Measurements from ENCODE around the gene ENAH.
"Not testable (repeated sequence)": the region's sequence is repeated elsewhere in the genome, so short reads cannot be mapped to it uniquely, and the experiment has no call there.

ENAH gene

DNA sequence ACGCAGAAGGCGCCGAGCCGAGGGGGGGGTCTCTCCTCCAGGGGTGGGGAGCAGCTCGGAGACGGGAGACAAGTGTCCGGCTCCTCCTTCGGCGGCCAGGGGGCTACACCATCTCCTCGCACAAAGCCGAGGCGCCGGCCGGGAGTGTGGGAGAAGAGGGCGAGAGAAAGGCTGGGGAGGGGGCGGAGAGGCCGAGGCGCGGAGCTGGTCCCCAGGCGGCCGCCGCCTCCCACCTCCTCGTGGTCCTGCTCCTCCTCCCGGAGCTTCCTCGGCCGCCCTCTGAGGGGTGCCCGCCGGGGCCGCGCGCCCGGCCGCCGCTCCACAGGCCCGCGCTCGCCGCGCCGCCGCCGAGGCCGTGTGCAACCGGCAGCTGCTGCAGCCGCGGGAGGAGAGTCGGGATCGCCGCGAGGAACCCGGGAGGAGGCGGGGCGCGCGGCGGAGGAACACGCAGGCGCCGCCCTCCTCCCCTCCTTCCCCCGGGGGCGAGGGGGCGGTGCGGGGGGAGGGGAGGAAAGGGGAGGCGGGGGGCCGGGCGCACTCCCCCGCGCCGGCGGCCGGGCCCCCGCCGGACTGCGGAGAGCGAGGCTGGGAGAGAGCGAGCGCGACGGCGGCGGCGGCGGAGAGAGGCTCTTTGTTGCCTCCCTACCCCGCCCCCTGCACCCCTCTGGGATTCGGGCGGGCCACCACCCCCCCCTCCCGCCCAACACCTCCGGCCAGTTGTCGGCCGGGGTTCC, at the start of gene ENAH:
ENAH (minus strand) TSS at position 395 of the 734 bp plus-strand sequence. CDS start 433 bp downstream, outside the sequence.
- DNase-seq (ENCODE audit: low read depth): peak; percentile 13

DNA sequence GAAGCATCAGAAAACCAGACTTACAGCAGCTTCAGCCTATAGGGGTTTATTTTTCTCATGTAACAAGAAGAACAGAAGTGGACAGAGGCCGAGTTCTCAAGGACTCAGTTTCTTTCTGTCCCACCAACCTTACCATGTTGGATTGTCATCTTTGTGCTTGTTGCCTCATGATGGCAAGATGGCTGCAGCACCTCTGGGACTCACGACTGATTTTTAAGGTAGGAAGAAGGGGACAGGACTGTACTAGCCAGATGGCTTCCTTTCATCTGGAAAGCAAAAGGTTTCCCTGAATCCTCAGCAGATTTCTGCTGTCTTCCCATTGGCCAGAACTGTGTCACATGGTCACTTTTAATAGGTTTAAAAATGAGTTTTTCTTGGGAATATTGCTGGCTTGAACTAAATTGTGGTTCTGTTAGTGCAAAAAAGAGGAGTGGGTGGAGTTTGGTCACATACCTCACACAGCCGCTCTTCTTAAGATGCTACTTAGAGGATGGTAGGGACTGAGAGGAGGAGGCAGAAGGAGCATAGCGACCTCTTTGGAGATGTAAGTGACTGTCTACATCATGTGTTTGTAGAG, 48.1 kb upstream of the ENAH start:
- peak; percentile 9 for DNase-seq (ENCODE audit: low read depth)

DNA sequence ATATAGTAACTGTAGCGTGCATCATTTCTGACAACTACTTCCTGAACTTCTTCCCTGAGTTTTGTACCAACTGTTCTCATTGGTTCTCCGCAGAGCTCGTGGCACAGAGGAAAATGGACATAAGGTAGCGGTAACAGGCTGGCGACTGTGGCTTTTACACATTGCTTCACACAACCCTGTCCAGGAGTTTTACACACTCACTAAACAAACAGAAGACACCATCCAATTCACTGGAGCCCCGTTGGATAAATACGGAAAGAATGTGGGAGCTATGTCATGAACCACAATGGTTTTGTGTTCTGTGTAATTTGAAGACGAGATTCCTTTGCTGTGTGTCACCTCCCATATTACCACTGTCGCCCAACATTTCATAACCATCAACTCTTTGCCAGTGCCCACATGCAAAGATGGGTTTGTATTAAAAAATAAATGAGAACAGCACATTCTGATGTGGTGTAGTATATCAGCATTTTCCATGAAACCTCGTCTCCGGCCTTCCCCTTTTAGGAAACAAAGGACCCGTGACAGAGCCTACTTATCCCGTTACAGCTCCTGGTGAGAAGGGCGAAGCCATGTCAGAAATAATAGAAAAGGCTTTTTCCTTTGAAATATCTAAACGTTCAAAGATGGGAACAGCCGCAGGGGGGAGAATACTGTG, 47.4 kb upstream of the ENAH start:
- peak; percentile 99 for DNase-seq (ENCODE audit: low read depth)

DNA sequence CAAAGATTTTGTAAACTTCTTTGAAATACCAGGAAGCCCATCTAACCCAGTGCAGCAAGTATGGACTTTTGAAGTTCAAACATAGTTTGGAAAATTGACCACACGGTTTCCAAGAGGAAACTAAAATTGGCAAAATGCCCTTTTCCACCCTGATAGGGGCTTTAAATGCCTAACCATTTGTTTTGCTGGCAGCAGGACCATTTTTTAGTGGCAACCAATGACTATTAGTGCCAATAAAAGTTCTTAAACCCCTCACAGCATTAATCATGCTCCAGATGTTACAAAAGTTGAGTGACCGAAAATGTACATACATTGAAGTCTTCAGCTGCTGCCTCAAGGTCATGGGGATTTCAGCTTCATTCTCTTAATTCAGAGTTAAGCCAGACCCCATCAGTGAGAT, 46.4 kb upstream of the ENAH start:
- DNase-seq (ENCODE audit: low read depth): no peak

DNA sequence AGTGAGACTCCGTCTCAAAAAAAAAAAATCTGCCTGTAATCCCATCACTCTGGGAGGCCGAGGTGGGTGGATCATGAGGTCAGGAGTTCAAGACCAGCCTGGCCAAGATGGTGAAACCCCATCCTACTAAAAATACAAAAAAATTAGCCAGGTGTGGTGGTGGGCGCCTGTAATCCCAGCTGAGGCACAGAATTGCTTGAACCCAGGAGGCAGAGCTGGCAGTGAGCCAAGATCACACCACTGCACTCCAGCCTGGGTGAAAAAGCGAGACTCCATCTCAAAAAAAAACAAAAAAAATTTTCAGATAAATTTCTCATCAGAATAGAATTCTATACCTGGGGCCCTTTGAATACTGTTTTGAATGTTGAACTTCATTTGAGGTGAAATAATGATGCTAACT, 45.3 kb upstream of the ENAH start:
- DNase-seq (ENCODE audit: low read depth): not testable (repeated sequence)

DNA sequence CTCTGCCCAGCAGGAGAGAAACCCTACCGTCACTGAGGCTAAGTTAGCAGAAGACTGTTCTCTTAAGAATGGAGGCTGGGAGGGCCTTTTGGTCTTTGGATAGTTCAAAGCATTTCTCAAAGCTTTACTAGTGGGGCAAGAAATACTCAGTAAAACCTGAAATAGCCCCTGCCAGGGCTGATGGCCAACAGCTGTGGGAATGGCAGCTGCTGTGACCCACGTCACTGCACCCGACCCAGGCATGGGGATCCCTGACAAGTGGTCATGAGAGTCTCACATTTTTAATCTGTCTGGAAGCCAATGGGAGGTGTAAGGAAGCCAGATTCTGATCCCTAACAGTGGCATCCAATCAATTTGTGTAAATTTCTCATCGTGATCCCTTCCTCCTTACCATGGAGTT, 44.5 kb upstream of the ENAH start:
- DNase-seq (ENCODE audit: low read depth): no peak

DNA sequence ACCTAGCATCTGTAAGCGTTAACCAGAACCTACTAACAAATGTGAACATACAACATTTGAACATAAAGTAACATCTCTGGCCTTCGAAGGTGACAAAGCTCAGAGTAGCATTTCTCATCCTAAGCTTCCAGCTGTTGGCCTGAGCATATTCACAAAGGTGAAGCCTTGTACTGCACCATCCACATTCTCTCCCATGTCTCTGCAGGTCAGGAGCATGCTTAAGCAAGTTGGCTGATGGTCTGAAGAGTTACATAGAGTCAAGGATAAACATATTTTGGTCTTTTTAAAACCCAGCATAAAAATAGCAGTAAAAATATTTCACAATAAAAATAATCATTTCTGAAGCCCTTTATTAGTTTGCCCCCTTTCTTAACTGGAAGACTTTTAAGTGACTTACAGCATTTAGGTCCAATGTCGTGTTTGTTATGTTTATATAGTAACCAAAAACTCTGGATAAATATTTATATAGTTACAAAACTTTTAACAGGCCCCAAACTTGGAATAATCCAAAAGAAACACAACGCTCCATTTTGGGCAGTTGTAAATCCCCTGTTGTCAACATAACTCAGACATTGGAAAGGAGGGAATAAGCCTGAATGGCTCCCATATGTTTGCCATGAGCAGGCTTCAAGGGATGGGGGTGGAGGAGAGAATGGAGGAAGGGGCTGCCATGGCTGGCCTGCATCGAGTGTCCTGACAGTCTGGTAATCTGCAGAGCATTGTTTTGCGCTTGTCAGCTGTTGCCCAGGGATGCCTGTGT, 42.8 kb upstream of the ENAH start:
- no peak for DNase-seq (ENCODE audit: low read depth)

DNA sequence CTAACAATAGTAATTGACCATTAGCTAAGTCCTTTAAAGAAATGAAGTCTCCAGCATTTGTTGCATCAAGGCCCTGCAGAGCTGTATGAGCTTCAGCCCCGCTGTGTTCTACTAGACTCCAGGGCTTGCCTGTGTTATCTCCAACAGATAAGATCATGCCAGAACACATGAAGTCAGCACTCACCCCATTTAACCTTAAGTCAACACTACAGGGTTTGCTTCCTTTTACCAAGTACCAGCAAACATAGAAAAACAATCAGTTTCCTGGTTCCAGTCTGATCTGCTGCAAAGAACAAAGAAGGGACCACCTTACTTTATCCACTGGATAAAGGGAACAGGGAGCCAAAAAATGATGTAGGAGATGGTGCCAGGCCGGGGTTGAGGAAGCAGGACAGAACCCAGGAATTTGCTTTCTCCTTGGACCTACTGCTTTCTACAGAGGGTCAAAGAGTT, 41.3 kb upstream of the ENAH start:
- no peak for DNase-seq (ENCODE audit: low read depth)

DNA sequence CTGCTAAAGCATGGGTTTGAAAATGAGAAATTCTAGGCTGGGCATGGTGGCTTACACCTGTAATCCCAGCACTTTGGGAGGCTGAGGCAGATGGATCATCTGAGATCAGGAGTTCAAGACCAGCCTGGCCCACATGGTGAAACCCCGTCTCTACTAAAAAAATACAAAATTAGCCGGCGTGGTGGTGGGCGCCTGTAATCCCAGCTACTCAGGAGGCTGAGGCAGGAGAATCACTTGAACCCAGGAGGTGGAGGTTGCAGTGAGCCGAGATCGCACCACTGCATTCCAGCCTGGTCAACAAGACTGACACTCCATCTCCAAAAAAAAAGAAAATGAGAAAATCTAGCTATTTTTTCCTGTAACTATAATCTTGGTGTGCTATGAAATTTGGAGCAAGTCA, 40.8 kb upstream of the ENAH start:
- not testable (repeated sequence) for DNase-seq (ENCODE audit: low read depth)

DNA sequence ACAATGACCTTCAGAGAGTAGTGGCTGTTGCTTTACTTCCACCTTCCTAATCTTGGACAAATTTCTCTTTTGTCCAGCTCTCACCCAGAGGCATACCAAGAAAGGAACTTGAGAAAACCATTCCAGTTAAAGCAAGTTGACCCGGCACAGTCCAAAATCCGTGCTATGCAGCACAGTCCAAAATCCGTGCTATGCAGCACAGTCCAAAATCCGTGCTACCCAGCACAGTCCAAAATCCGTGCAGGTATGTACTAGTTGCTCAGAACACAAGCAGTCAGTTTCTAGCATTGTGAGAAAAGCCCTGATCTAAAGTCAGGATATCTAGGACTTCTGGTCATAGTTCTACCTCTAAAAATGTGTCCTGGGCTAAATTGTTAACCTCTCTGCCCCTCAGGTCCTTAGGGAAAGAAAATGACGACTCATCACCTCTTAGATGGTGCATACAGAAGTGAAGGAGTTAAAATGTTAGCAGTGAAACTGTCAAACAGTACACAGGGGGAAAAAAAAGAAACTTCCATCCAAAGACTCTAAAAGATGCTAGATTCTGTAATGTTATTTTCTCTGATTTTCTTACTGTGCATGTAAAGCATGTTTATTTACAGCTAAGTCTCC, 40.3 kb upstream of the ENAH start:
- DNase-seq (ENCODE audit: low read depth): no peak

DNA sequence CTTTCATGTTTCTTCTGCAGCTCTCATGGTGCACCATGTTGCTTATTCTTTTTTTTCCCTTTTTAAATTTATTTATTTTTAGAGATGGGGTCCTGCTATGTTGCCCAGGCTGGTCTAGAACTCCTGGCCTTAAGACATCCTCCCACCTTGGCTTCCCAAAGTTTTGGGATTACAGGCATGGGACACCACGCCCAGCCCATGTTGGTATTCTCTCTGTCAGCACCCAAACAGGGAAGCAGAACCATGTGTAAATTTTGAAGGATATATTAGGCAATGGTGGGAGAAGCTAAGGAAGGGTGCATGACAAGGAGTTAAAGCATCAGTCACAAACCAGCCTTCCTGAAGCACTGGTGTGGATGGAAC, 39.6 kb upstream of the ENAH start:
- DNase-seq (ENCODE audit: low read depth): no peak

DNA sequence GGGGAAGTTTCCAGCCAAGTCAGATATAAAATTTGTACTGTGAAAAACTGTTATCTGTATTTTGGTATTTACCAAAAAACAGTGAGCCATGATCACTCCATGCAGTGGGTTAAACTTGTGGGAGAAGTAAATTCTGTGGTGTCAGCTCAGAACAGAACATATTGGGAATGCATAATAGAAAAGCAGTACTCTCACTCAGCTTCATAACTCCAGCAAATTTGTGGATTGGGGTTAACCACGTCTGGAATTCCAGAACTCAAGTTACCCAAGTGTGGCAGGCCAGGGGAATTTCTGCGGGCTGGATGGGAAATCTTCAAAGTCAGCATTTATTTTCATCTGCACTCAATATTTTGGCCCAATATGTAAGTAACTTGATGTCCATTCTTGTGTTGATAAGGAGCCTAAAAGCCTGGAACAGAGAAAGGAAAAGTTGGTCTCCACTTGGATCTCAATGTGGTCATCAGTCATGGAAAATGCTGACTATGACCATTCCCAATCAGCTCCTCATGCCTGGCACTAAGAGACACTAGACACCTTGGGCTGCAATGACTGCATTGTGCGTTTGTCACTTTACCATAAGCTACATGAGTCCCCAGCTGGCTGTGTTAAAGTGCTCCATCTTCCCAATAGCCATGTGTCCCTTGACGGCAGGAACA, 39.1 kb upstream of the ENAH start:
- DNase-seq (ENCODE audit: low read depth): peak; percentile 6

DNA sequence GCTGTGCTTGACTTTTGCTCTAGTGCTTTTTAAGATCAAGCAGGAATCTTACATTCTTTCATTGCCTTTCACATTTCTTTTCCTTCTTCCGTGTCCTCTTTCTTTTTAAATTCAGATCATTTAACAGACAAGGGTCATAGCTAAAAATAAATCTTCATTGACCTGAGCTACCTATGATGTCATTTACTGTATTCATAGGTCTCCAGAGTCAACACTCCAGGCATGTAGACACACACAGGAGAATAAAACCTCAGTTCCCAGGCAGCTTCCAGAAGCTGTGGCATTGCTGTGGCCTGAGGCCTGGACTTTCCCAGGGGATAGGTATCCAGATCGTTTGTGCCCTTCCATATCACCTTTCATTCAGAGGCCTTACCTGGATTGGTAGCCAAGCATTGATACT, 38.5 kb upstream of the ENAH start:
- no peak for DNase-seq (ENCODE audit: low read depth)

DNA sequence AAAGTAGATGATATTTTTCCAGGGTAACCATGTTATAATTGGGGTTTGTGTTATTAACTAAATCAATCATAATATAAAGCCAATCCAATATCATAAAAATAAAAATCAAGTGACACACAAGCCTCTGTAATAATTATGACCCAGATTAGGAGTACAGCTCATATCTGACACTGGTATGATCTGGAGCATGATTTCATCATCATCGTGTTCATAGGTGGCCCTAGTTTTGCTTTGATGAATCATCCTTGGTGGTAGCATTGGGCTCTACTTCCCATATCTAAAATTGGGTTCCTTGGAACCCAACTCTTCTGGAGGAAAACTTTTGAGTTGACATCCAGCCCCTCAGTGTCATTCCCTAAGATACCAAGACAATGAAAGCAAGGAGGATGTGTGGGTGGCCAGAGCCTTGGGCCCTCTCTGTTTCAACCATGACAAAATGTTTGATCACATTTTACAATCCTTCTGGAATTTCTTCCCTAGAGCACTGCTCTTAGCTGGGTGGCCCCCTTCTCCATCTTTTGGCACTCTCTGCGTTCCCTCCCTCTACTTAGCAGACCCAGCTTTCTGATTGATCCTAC, 37.0 kb upstream of the ENAH start:
- DNase-seq (ENCODE audit: low read depth): no peak

DNA sequence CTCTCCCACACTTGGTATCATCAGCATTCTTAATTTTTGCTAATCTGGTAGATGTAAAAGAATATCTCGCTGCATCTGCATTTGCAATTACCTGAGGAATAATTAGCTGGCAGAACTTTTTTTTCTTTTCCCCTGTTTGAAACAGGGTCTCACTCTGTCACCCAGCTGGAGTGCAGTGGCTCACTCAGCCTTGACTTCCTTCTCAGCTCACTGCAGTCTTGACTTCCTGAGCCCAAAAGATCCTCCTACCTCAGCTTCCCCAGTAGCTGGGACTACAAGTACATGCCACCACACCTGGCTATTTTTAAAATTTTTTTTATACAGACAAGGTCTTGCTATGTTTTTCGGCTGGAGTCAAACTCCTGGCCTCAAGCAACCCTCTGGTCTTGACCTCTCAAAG, 35.4 kb upstream of the ENAH start:
- no peak for DNase-seq (ENCODE audit: low read depth)

DNA sequence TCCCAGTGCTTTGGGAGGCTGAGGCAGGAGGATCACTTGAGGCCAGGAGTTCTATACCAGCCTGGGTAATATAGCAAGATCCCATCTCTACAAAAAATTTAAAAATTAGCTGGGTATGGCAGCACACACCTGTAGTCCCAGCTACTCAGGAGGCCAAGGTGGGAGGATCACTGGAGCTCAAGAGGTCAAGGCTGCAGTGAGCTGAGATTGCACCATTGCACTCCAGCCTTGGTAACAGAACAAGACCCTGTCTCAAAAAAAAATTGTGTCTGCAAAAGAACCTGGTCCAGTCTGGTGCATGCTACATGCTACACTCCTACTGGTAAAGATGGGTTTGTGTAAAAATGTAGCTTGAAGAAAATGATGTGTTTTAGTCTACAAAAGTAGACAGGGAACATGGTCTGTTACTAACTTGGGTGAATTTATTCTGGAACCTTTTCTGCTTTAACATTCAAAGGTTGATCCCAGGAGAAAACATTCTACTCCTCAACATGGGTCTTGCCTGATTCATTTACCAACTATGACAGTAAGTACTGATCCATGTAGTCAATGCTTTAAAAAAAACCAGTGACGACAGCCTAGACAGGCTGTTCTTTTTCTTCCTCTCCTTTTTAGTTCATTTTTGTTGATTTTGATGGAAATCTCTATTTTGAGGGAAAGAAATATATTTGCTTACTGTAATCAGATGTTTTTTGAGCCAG, 32.7 kb upstream of the ENAH start:
- DNase-seq (ENCODE audit: low read depth): no peak

DNA sequence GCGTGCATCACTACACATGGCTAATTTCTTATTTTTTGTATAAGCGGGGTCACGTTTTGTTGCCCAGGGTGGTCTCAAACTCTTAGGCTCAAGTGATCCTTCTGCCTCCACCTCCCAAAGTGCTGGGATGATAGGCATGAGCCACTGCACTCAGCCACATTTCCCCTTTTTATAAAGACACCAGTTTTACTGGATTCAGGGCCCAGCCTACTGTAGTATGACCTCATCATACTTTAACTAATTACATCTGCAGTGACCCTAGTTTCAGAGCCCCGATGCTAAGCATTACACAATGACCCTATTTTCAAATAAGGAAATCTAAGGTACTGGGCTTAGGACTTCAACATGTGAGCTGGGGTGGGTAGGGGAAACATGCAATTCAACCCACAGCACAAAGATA, 31.8 kb upstream of the ENAH start:
- DNase-seq (ENCODE audit: low read depth): no peak

DNA sequence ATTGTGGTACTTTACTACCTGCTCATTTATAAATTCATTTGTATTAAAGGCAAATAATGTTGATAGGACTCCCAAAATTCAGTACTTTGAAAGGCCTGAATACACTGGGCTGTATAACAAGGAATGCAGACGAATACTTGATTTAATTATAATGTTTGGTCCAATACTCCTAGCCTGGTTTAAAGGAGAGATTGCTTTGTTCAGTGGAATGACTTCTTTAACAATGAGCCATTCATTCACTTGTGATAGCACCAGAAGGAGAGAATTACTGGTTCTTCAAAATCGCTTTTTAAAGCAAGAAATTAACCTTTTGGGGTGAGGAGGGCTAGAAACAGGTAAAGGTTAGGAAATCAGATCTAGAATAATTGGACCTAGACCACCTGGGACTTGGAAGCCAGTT, 28.3 kb upstream of the ENAH start:
- no peak for DNase-seq (ENCODE audit: low read depth)

DNA sequence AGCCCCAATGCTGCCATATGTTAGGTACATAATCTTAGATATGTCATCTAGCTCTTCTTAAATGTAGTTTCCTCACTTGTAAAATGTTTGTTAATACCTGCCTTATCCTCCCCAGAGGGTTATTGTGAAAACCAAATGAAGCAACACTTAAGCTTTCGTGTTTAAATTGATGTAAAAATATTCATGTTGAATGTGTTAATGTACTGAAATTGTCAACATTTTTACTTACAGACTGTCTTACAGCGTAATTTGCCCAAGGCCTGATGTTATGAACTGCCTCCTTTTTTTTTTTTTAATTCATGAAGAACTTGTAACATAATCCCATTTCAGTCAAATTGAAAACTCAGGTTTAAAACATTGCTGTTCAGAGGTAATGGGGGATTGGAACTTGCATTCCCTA, 25.6 kb upstream of the ENAH start:
- no peak for DNase-seq (ENCODE audit: low read depth)

DNA sequence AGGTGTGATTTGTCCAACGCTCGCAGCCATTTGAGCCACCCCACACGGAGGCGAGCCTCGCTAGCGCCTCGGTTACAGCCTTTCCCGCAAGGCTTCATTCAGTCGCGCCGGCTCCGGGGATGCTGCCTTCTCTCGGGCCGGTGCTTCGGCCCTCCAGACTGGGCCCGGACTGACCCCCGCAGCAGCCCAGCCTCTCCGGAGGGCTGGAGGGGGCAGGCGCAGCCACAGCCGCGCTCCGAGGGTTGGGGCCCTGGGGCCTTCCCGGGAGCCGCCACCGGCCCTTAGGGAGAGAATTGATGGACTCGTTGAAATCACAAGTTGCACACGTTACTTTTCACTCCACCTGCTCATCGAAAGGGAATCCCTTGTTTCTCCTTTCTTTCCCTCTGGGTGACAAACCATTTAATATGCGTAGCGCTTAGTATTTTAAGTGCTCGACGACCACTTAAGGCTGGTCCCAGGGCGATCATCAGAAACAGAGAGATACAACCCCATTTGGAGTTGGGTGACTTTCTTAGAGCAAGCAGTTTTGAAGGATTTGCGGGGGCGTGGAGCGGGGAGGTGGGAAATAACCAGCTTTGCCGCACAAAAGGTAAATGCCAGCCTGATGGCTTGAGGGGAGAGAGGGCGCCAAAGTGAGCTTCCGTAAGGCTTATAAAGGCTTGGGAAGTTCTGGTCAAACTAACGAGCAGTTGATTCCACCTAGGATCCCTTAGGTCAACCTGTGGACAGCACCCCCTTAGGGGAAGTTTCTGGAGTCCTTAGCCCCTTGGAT, 24.6 kb upstream of the ENAH start:
- DNase-seq (ENCODE audit: low read depth): no peak

All from HS-5 (cell line).